HUDEP-2 (cell line): ENCODE results near the gene CDK2.
A peak's percentile ranks its signal among the peaks of the same experiment; 100 is the strongest.

Experiments used
- DNase-seq, 76 experiments: peaks; one replicate each; lab custom pipeline; 2025; ENCODE audit not compliant: unreplicated experiment in 76 of 76; lab: John Stamatoyannopoulos, UW

The CDK2 gene

GRCh38 chr12:55935738-55936151 lies 30.9 kb upstream of the CDK2 start:
- no peak for DNase-seq

DNA sequence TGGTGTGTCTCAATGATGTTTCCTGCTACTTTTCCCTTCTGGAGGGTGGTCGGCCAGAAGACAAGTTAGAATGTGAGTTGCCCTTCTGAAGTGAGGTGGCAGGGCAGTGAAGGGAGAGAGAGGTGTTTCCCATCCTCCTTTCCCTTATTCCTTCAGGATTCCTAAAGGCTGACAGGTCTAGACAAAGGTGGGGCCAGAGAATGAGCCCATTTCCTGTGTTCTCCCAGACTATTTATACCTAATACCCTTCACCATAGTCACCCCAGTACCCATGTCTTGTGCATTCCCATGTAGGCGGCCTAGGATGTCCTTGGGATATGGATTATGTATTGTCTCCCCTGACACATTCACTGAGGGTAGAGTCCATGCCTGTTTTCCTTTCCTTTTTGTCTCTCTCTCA lies 28.6 kb upstream of the CDK2 start:
- DNase-seq = no peak

DNA sequence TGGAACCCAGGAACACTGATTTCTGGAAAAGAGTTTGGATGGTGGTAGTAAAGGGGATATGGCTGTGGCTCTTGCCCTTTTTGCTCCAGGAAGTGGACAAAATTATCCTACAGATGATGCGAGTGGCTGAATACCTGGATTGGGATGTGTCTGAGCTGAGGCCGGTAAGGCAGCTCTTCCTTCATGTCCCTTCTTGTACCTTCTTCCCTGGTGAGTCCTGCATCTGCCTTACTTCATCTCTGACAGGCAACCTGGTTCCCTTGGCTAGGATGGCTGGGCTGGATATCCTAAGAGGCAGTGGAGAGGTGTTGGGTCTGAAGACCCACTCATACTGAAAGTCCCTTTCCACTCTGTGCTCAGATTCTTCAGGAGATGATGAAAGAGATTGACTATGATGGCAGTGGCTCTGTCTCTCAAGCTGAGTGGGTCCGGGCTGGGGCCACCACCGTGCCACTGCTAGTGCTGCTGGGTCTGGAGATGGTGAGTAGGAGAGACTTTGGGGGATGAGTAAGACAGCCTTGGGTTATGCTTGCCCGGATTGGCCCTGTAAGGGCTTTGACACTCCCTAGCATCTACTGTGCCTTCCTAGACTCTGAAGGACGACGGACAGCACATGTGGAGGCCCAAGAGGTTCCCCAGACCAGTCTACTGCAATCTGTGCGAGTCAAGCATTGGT lies 27.7 kb upstream of the CDK2 start:
- no peak for DNase-seq

GRCh38 chr12:55940065-55940732 lies 26.4 kb upstream of the CDK2 start:
- DNase-seq = peak in 71 of 76 experiments; percentile 20 to 90 (median 72)

GRCh38 chr12:55942055-55942454 lies 24.6 kb upstream of the CDK2 start:
- no peak for DNase-seq

- DNase-seq = peak in 1 of 76 experiments; percentile 3
Observed at GRCh38 chr12:55942577-55943136, 24.0 kb upstream of the CDK2 start.

DNA sequence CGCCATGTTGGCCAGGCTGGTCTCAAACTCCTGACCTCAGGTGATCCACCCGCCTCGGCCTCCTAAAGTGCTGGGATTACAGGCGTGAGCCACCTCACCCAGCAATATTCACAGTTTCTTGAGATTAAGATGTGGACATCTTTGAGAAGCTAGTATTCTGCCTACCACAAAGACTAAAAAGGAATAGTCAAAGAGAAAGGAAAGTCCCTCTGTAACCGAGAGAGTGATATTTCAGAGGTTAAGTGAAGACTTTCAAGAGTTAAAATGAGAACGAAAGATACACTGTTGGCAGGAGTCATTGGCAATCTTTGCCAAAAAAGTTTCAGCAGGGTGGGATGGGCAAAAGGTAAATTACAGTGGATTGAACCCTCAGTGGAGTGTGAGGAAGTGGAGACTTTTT lies 20.1 kb upstream of the CDK2 start:
- no peak for DNase-seq

DNA sequence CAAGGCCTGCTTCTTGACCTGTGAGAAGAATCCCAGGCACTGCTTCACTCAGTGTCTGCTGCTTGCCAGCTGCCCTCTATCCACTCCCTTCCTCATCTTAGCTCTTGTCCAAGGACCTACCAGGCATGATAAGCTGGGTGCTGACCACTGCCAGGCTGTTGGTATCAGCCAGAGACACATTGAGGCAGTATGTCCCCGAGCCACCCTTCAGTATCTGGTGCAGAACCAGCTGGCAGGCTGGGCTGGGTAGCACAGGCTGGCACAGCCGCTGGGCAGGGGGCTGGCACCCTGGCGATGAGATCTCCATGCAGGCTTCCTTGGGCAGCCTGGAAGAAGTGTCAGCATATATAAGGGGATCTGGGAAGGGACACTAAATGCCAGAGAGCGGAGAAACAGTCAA lies 11.3 kb upstream of the CDK2 start:
- peak in 9 of 76 experiments; percentile 8 to 35 (median 14) for DNase-seq

- peak in 47 of 76 experiments; percentile 4 to 59 (median 35) for DNase-seq
Observed at GRCh38 chr12:55955800-55956508, 10.7 kb upstream of the CDK2 start.

DNA sequence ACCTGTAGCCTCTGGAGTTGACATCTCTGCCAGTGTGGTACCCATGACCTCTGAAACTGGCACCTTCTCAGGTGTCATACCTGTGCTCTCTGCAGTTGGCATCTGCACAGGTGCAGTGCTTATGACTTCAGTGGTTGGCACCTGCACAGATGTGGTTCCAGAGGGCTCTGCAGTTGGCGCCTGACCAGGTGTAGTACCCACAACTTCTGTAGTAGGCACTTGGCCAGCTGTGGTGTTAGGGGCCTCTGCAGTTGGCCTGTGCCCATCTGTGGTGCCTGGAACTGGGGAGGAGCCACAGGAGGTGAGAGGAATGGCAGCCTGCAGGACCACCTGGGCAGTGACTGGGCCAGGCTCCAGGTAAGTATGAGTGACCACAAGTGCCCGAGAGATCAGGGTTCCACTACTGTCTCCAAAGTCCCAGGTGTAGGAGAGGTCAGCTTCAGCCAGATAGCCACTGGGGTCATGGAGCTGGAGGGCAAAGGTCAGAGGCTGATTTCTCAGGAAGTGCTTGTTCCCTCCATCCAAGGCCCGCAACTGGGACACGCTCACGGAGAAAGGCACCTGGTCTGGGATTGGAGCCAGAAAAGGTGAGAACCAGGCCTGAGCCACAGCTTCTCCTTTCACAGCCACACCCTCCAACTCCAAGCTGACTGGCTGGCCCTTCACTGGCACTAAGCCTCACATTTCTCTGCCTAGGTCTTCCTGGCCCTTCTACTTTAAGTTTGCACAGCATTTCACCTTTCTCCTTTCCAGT lies 9.3 kb upstream of the CDK2 start:
- no peak for DNase-seq

- no peak for DNase-seq
Observed at GRCh38 chr12:55963760-55964159, 2.9 kb upstream of the CDK2 start.

GRCh38 chr12:55965240-55965639 lies 1.4 kb upstream of the CDK2 start:
- no peak for DNase-seq

DNA sequence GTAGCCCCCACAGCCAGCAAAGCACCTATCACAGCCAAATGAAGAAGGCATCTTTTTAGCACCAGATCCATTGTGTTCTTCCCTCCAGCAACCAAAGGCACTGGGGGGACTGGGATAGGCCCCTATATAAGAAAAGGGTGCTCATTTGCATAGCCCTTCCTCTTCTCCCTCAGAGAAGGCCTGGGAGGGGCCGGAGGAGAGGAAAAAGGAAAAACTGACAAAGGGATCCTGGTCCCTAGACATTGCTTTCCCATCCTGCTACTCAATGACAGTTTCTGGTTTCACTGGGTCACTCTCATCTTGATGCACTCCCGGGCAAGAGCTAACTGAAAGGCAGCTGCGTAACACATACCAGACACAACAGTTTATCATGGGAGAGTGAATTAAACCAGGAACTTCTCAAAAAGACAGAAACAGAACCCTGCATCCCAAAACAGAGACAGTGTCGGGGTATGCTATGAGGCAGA lies 656 bp upstream of the CDK2 start, which contains the start of gene PMEL:
TSS of gene PMEL (minus strand) at position 102 of the 467 bp plus-strand sequence. CDS start at position 71, 31 bp downstream.
- no peak for DNase-seq

- DNase-seq = no peak
Observed at GRCh38 chr12:55969356-55969755, 2.7 kb downstream of the CDK2 start.

GRCh38 chr12:55970775-55971174 lies 4.1 kb downstream of the CDK2 start:
- no peak for DNase-seq

DNA sequence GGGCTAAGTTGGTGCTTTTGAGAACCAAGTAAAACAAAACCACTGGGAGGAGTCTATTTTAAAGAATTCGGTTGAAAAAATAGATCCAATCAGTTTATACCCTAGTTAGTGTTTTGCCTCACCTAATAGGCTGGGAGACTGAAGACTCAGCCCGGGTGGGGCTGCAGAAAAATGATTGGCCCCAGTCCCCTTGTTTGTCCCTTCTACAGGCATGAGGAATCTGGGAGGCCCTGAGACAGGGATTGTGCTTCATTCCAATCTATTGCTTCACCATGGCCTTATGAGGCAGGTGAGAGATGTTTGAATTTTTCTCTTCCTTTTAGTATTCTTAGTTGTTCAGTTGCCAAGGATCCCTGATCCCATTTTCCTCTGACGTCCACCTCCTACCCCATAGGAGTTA lies 5.4 kb downstream of the CDK2 start:
- peak in 4 of 76 experiments; percentile 4 to 22 (median 8) for DNase-seq

DNA sequence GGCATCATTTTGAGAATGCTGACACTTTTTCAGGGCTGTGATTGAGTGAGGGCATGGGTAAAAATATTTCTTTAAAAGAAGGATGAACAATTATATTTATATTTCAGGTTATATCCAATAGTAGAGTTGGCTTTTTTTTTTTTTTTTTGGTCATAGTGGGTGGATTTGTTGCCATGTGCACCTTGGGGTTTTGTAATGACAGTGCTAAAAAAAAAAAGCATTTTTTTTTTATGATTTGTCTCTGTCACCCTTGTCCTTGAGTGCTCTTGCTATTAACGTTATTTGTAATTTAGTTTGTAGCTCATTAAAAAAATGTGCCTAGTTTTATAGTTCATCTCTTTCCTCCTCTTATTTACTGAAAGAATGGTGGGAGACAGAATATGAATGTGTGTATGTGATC lies 5.8 kb downstream of the CDK2 start:
- DNase-seq = no peak

DNA sequence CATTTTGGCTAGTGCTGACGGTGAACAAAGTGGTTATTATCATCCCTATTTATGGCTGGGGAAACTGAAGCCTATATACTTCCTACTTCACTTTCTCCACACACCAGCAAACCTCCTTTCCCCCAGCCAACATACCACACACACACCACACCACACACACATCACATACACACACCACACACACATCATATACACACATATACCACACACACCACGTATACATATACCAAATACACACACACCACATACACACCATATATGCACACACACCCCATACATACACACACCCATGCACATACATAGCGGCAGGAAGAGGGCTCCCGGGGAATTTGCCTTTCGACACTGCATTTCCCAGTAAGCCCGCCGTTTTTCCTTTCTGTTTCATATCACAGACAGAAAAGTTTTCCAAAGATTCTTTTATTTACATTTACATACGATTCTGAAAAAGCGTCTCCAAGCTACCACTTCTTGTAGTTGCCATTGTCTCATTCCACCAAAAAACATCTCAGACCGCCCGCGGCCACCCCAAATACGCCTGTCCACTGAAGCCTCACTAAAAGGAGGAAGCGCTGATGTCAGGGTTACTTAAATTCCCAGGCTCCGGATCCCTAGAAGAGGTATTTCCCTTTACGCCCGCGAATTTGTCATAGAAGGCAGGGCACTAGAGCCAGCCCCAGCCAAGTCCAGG lies 6.4 kb downstream of the CDK2 start:
- DNase-seq = peak in 11 of 76 experiments; percentile 2 to 82 (median 27)

- DNase-seq = peak in 75 of 76 experiments; percentile 34 to 100 (median 99)
Observed at GRCh38 chr12:55973599-55974307, 7.1 kb downstream of the CDK2 start, which contains the start of gene RAB5B. Gene RAB5B, plus strand, starts transcription at chr12:55974078. Its CDS starts 12,883 bp downstream, at chr12:55986961.
